ENCODE measurements around the gene TPRG1.
A peak's percentile ranks its signal among the peaks of the same experiment; 100 is the strongest.

The TPRG1 gene

DNA sequence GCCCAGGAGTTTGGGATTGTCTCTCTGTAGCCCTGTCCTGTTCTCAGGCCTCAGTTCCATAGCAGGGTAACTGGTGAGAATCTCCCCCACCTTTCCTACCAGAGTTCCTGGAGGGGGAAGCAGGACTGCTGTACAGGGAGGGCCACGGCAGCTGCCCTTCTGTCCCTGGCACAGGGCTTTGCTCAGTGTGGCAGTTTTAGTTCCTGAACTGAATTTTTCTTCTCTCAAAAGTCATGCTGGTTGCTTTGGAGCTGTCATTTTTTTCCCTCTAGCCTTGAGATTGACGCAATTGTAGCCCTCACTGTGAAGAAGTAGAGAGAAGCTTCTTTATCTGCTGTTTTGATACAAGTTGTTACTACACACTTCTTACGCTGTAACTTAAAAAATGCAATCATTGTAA, 55.5 kb downstream of the TPRG1 start:
- DNase-seq (ENCODE audit: extremely low read depth in 1 of 2, low read depth in 1 of 2), result no peak

DNA sequence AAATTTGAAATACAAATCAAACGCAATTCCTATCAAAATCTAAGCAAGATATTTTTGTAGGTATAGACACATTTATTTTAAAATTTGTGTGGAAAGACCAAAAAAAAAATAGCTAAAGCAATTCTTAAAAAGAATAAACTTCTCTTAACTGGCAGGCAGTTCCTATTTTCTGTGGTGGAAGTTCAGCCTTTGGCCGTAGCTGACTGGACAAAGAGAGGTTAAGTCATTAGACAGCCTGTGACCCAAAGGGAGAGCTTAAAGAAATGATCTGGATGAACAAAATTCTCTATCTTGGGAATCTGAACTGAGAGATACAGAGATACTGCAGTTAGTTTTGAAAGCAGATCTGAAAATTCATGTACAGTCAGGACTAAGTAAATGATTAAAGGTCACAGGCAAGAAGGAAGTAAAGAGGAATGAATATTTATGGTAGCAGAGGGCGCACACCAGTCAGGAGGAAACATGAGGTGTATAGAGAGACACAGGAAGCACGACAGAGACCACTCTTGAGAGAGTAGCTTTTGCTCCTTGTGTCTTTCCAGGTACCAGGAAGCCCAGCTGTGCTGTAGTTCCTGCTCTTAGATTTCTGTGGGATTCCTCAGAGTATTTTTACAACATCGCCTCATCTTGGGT, 57.5 kb downstream of the TPRG1 start:
- DNase-seq (ENCODE audit: extremely low read depth in 1 of 2, low read depth in 1 of 2), result no peak

- DNase-seq (ENCODE audit: extremely low read depth in 1 of 2, low read depth in 1 of 2), result no peak
These were observed 61.0 kb downstream of the TPRG1 start for GRCh38 chr3:189232790-189233189.

DNA sequence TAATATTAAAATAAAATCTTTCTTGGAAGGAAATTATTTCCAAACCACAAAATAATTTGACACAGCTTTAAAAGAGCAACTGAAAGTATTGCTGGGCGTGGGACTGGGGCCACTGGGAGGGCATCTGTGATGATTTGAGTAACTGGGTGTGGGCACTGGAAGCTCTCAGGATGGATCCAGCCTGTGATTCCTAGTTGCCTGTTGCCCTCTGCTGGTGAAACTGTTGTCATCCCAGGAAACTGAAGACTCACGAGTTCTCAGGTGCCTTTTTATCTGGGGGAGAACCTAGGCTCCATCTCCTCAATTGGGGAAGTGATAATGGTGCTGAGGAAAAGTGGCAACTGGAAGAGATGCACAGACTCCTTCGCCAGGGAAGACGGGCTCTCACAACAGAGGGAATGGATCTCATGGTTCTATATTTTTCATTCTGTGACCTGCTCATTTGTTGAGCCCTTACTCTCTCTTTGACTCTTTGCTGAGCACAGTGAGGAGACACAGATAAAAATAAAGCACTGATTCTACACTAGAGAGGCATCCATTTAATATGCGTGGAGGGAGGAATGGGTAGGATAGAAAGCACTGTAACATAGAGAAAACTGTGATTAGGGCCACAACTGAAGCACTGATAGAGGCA, 61.6 kb downstream of the TPRG1 start:
- DNase-seq (ENCODE audit: extremely low read depth in 1 of 2, low read depth in 1 of 2), result no peak

DNA sequence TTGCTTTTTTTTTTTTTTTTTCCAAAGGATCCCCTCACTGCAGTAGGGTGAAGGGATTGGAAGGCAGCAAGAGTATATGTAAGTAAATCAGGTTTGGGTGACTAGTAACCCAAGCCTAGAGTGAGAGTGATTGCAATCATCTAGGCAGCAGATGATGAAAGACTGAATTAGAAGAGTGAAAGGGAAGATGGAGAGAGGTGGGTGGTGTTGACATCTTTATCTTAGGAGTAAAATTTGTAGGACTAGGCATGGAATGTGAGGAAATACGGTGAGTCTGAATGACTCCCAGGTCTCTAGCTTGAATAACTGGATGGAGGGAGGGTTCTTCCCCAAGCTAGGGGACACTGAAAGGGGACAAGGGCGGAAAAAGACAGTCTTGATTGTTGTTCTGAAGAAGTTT, 63.4 kb downstream of the TPRG1 start:
- no peak for DNase-seq (ENCODE audit: extremely low read depth in 1 of 2, low read depth in 1 of 2)

- no peak for DNase-seq (ENCODE audit: extremely low read depth in 1 of 2, low read depth in 1 of 2)
These were observed 64.6 kb downstream of the TPRG1 start for GRCh38 chr3:189236352-189236751.

DNA sequence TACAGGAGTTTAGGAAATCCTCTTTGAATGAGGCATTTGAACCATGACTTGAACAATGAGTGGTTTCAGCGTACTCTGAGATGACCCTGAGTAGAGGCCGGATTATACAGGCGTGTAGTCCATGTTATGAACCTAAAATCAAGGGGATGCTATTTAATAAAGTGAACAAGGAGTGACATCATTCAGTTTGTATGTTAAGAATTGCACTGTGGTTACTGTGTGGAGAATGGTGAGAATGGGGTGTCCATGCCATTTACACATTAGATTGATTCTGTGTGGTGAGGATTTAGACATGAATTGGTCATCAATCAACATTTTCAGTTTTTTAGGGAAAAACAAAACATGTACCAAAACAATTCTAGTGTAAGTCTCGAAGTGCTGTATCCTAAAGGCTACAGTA, 65.8 kb downstream of the TPRG1 start:
- no peak for DNase-seq (ENCODE audit: extremely low read depth in 1 of 2, low read depth in 1 of 2)

- no peak for DNase-seq (ENCODE audit: extremely low read depth in 1 of 2, low read depth in 1 of 2)
These were observed 66.3 kb downstream of the TPRG1 start for GRCh38 chr3:189238071-189238470.

- no peak for DNase-seq (ENCODE audit: extremely low read depth in 1 of 2, low read depth in 1 of 2)
These were observed 67.8 kb downstream of the TPRG1 start for GRCh38 chr3:189239616-189240015.

GRCh38 chr3:189249987-189250386, 78.2 kb downstream of the TPRG1 start:
- DNase-seq (ENCODE audit: extremely low read depth in 1 of 2, low read depth in 1 of 2), result no peak

GRCh38 chr3:189258261-189258660, 86.5 kb downstream of the TPRG1 start:
- no peak for DNase-seq (ENCODE audit: extremely low read depth in 1 of 2, low read depth in 1 of 2)

DNA sequence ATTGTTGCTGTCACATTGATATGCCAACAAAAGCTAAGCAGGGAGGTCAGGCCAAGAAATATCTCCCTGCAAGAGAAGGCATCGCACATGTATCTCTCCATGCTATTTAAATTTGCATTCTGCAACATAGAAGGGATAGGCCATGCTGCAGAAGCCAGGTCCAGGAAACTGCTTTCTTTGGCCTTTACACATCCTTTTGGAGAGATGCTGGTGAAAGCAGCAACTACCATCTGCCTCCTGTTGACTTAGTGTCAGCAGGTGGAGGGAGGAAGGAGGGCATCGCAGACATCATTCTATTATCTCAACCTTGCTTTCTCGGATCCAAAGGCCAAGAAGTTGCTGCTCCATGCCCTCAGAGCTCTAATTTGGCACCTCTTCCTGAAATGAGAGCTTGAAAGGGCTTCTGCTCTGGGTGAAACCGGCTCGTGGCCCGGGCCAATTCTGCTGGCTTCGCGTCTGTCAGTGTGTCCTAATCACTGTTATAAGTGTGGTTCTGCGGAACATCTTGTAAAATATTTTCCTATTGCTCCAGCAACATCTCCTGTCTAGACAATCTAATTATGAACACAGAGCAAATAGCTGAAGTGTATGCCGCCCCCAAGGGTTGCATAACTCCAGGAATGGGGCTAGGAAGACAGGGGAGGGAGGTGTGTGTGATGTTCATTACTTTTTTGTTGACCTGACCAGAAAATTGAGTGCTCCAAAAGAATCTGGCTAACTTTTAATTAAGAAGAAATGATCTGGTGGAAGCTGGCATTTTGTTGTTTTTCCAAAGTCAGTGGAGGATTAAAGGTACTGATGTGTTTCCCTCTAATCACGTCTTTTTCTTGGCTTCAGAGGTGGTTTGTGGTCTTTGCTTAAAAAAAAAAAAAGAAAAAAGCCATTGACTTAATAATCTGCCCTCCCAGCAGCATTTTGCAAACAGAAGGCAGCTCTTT, 89.1 kb downstream of the TPRG1 start:
- no peak for DNase-seq (ENCODE audit: extremely low read depth in 1 of 2, low read depth in 1 of 2)

GRCh38 chr3:189262746-189263145, 91.0 kb downstream of the TPRG1 start:
- no peak for DNase-seq (ENCODE audit: extremely low read depth in 1 of 2, low read depth in 1 of 2)

DNA sequence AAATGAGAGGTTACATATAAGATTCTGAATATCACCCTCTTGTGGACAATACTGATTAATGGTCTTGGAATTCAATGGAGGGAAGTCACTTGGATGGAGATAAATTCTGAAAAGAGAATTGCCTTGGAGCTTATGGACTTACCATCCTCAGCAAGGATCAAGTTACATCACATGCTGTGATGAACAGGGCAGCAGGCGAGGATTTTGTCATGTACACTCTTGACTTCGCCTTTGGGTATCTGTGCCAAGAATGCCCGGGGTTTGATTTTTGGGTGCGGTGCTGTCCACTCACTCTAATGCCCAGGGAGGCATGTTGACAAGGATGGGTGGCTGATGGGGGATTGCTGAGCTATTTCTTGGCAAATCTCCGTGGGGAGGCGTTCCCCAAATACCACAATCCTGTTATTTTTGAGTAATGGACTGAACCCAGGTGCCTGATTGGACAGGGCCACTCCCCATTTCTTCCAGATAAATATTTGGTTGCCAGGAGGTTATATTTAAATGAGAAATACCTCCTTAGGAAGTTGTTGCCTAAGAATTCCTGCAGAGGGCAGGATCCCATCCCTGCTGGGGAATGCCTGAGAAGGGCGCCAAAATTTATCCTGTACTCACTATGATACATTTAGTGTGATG, 96.3 kb downstream of the TPRG1 start:
- DNase-seq (ENCODE audit: extremely low read depth in 1 of 2, low read depth in 1 of 2), result no peak

DNA sequence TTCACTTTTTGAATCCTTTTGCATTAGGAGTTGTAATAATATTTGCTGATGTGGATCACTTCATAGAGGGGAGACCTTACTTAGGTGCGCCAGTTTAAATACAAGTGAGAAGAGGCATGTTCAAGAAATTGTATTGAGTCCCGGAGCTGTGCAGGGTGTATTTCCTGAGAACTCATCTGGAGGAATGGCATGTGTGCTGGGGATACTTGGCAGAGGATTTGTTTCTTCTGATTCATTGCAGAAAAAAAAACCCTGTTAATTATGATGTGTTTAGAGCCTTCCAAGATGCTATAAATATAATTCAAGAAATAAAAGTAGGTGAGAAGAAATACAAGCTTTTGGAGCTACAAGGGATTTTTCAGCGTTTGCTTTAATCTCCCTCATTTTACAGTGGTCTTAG, 97.6 kb downstream of the TPRG1 start:
- no peak for DNase-seq (ENCODE audit: extremely low read depth in 1 of 2, low read depth in 1 of 2)

- peak in 1 of 2 donors; percentile 1 for DNase-seq (ENCODE audit: extremely low read depth in 1 of 2, low read depth in 1 of 2)
These were observed 98.6 kb downstream of the TPRG1 start for GRCh38 chr3:189270248-189270832.

DNA sequence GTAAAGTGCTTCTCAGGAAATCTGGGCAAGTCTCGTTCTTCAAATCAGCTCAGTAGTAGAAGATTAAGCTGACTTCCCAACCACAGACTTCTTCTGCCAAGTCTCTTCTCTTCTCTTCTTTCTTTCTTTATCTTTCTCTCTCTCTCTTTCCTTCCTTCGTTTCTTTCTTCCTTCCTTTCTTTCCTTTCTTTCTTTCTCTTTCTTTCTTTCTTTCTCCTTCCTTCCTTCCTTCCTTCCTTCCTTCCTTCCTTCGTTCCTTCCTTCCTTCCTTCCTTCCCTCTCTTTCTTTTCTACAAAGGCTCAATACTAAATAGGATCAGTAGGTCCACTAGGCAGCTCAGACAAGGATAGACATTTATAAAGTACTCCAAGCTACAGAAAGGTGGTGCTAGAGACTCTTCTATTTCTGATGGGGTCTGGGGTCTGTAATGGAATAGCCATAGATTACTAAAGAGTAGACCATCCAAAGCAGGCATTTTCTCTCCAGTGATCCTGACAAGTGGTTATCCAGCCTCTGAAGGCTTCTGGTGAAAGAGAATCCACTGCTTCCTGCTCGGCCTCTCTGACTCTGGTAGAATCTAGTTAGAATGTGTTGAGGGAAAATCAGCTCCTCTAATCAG, 100.8 kb downstream of the TPRG1 start:
- DNase-seq (ENCODE audit: extremely low read depth in 1 of 2, low read depth in 1 of 2), result no peak

DNA sequence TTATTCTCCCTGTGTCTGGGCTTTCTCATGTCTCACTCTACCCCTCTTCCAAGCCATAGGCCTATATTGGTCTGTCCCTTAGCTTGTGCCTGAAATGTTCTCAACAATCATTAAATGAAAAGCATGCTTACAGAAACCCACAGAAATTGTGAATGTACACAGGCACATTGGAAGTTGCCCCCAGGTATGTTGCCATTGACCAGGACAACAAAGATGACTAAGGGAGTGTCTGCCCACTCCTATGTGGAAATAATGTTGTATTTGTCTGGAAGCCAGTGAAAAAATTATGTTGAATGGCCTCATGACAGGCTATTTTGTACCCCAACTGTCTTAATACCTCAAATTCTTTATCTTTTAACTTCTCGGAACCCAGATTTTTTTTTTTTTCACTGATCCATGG, 102.0 kb downstream of the TPRG1 start:
- DNase-seq (ENCODE audit: extremely low read depth in 1 of 2, low read depth in 1 of 2), result no peak

DNA sequence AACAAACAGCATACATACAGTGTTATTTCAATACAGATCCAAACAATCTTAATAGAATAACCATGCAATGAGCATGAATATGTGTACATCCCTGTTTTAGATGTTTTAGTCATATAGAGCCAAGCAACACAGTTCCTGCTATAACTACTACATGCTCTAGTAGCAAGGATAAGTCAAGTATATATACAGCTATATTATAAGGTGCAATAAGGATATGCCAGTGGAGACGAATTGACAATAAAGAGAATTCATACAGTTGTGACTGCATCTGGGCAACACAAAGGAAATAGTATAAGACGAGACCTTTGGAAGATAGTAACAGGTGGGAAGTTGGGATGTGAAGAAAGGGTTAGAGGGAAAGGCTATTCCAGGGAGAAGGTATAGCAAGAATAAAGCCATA, 103.4 kb downstream of the TPRG1 start:
- no peak for DNase-seq (ENCODE audit: extremely low read depth in 1 of 2, low read depth in 1 of 2)

DNA sequence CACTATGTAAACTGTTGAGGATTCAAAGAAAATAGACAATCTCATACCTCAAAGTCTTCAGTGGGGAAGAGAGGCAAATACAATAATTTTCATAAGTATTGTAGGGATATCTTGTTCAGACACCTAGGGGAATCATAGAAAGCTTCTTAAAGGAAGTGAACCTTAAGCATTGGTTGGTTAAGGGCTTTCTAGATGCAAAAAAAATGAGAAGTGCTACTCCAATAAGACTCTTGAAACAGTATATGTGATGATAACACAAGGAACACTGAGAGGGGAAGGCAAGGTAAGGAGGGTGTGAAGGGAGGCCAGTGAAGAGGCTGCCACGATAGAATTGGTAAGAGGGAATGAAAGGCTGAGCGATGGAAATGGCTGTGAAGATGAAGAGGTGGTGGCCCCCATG, 104.1 kb downstream of the TPRG1 start:
- DNase-seq (ENCODE audit: extremely low read depth in 1 of 2, low read depth in 1 of 2), result no peak
